Measurements from ENCODE around the gene SIRPG. TPM values are rescaled to one million over a fixed set of nuclear protein-coding genes. Genes with fewer than 3 reads are reported as not detected.
A peak's percentile ranks its signal among the peaks of the same experiment; 100 is the strongest.

SIRPG gene
- total and polyA plus RNA-seq, 5 experiments from 2014 or later: 47.5 to 246 (median 165) TPM

DNA sequence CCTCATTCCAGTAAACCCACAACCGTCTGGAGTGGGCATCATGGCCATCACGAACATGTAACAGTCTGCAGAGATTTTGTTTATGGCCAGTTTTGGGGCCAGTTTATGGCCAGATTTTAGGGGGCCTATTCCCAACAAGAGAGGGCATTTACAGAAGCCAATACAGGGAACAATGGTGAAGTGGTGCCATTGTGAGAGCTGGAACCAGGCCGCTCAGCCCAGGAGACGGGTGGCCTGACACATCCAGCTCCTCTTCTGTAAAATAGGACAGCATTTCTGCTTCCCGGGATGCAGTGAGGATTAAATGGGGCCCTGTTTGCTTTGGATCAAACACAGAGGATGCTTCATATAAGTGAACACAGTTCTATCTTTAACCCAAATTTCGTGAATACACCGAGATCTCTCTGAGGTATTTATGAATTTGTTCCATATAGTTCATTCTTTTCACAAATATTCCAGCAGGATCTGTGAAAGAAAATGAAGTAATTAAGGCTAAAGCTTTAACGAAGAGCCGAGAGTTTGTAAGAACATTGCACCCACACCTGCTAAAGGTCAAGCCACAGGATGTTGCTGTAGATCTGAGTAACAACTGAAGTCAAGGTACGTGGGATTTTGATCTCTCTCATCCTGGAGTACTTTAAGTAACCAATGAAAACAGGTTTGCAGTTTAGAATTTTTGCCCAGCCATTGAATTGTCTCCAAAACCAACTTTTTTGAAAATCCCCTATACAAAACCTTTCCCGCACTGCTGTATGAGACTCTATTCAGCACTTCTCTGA lies 14.5 kb upstream of the SIRPG start:
- H3K4me1 Mint-ChIP-seq: peaks cover 64 to 100% (median 99%) of the 10 kb centered on the region in 4 donors
- peak in 1 of 10 donors; percentile 34 for DNase-seq
- POLR2A ChIA-PET: interaction anchor here (1.2 to 1.4 kb wide), 3 partner anchors 8 to 60 kb away, joined by 3 to 4 read pairs (median 4); no protein-coding TSS in a partner anchor
- peaks cover 0 to 2% (median 0%) of the 10 kb centered on the region in 9 donors for H3K9me3 Mint-ChIP-seq
- H3K27ac Mint-ChIP-seq: peak overlapping the region; percentile 84 to 99 (median 96)
- peak; percentile 50 to 64 for ATAC-seq
- H3K27me3 Mint-ChIP-seq: no peaks in the 10 kb centered on the region
- peak overlapping the region; percentile 21 to 86 (median 71) for H3K4me3 Mint-ChIP-seq
- H3K36me3 Mint-ChIP-seq: peaks cover 0 to 39% (median 26%) of the 10 kb centered on the region in 3 donors

DNA sequence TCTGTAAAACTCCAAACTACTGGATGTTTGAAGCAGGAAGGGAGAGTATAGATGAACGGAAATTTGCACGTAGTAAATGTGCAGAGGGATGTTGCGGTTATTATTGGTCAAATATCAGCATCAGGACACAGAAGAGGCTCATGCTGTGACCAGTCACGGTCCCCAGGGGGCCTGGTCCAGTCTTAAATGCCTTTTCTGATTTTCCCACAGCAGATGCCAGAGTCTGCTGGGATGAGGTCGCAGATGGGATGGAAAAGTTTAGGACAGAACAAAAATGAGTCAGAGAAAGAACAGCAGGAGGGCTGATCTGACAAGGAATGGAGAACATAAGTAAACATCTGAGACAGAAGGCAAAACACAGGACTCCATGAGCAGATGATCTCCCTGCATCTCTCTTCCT lies 11.7 kb upstream of the SIRPG start:
- Mint-ChIP-seq H3K4me3 (peak overlapping the region in 4 of 10 donors; percentile 5 to 63 (median 32)), H3K4me1 (peaks cover 53 to 98% (median 97%) of the 10 kb centered on the region in 4 donors), H3K27me3 (no peaks in the 10 kb centered on the region), H3K27ac (peak overlapping the region; percentile 83 to 99 (median 90)), H3K9me3 (peaks cover 0 to 2% (median 0%) of the 10 kb centered on the region in 9 donors), H3K36me3 (peaks cover 0 to 34% (median 17%) of the 10 kb centered on the region in 3 donors)
- POLR2A ChIA-PET: interaction anchor here (1.5 to 2.0 kb wide), 2 partner anchors 13 to 16 kb away, joined by 5 to 11 read pairs; no protein-coding TSS in a partner anchor
- ATAC-seq: no peak
- no peak for DNase-seq

DNA sequence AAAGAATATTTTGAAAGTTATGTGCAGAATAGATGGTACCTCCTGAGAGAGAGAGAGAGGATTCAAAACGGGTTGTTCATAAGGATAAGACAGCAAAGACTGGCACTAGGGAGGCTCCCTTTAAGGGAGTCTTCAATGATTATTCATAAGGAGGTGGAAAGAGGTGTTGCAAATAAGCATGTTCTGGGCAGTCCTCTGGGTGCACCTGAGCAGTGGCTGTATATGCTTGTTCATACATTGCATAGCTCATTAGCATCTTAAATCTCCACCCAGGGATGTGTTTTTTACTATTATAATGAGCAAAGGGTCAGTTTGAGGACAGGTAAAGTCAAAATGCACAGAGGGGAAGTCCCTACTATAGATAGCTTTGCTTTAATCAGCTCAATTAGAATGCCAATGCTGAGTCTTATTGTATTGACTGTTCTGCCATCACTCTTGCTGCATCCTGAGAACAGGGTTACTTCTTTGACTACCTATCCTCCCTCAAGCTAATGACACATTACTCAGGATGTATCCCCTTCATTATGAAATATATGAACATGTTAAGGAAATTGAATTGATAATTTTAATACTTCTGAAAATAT lies 10.0 kb upstream of the SIRPG start:
- Mint-ChIP-seq H3K4me3 (peak overlapping the region in 8 of 10 donors; percentile 2 to 50 (median 31)), H3K4me1 (peaks cover 55 to 98% (median 97%) of the 10 kb centered on the region in 4 donors), H3K27me3 (no peaks in the 10 kb centered on the region), H3K36me3 (peaks cover 0 to 36% (median 19%) of the 10 kb centered on the region in 3 donors), H3K9me3 (peaks cover 0 to 2% (median 0%) of the 10 kb centered on the region in 9 donors), H3K27ac (peak overlapping the region; percentile 68 to 99 (median 86))
- ATAC-seq (no peak), DNase-seq (no peak)
- POLR2A ChIA-PET: interaction anchor here (0.6 to 6.6 kb wide), 9 partner anchors 10 to 70 kb away, joined by 3 to 60 read pairs (median 5); partner anchors contain the start of gene SIRPG

GRCh38 chr20:1666802-1667201 lies 9.2 kb upstream of the SIRPG start:
- ATAC-seq (no peak), DNase-seq (no peak)
- POLR2A ChIA-PET: interaction anchor here (0.7 to 6.6 kb wide), 9 partner anchors 10 to 1368 kb away, joined by 3 to 60 read pairs (median 4); partner anchors contain the start of gene SIRPG
- Mint-ChIP-seq H3K9me3 (no peaks in the 10 kb centered on the region), H3K4me3 (peak overlapping the region in 8 of 10 donors; percentile 2 to 50 (median 34)), H3K36me3 (peaks cover 0 to 33% (median 20%) of the 10 kb centered on the region in 3 donors), H3K4me1 (peaks cover 56 to 98% (median 97%) of the 10 kb centered on the region in 4 donors), H3K27me3 (no peaks in the 10 kb centered on the region), H3K27ac (peak overlapping the region; percentile 52 to 99 (median 84))

DNA sequence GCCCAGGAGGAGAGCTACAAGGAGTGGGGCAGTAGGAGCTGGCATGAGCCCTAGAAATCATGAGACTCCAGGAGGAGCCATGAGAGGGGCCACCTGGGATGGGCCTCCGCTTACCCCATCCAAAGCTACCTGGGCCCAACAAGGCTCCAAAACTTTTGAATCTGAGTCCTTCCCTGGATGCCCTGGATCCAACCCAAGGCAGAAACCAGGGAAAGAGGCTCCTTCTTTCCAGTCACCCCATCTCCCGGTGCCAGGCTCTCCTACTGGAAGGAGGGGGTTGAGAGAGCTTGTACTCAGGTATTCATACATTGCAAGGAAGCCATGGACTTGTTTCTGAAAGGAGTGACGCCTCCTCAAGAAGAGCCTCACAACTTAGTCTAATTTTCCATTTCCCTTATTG lies 7.8 kb upstream of the SIRPG start:
- Mint-ChIP-seq H3K4me1 (peaks cover 57 to 98% (median 97%) of the 10 kb centered on the region in 4 donors), H3K9me3 (no peaks in the 10 kb centered on the region), H3K27ac (peak overlapping the region; percentile 75 to 99 (median 93)), H3K36me3 (peaks cover 0 to 21% (median 11%) of the 10 kb centered on the region in 3 donors), H3K27me3 (no peaks in the 10 kb centered on the region), H3K4me3 (peak overlapping the region; percentile 70 to 99 (median 82))
- POLR2A ChIA-PET: interaction anchor here (0.7 to 6.6 kb wide), 8 partner anchors 8 to 66 kb away, joined by 3 to 60 read pairs (median 8); partner anchors contain the start of gene SIRPG
- peak in 1 of 2 donors; percentile 18 for ATAC-seq
- no peak for DNase-seq

DNA sequence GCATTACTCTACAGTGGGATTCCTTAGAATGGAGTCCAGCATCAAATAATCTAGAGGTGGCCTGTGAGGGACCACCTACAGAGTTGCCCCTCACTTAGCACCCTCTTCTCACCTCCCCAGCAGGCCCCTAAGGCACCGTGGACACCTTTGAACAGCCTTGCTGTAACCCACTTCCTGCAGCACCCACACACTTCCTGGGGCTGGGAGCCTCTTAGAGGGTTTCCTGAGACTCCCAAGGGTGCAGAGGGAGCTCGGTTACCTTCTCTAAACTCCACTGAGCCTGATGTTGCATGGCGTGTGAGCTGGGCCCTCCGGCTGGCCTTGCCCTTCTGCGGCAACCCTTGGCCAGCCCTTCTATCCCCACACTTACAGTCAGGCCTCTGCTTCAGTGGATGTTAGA lies 7.3 kb upstream of the SIRPG start:
- peak overlapping the region; percentile 70 to 99 (median 82) for H3K4me3 Mint-ChIP-seq
- POLR2A ChIA-PET: interaction anchor here (0.7 to 6.6 kb wide), 9 partner anchors 8 to 67 kb away, joined by 3 to 60 read pairs (median 7); partner anchors contain the start of gene SIRPG
- no peaks in the 10 kb centered on the region for H3K27me3 Mint-ChIP-seq
- peak; percentile 43 to 81 (median 64) for DNase-seq
- peak; percentile 74 to 93 for ATAC-seq
- no peaks in the 10 kb centered on the region for H3K9me3 Mint-ChIP-seq
- peaks cover 57 to 98% (median 97%) of the 10 kb centered on the region in 4 donors for H3K4me1 Mint-ChIP-seq
- H3K36me3 Mint-ChIP-seq: peaks cover 0 to 19% (median 11%) of the 10 kb centered on the region in 3 donors
- peak overlapping the region; percentile 75 to 99 (median 93) for H3K27ac Mint-ChIP-seq

DNA sequence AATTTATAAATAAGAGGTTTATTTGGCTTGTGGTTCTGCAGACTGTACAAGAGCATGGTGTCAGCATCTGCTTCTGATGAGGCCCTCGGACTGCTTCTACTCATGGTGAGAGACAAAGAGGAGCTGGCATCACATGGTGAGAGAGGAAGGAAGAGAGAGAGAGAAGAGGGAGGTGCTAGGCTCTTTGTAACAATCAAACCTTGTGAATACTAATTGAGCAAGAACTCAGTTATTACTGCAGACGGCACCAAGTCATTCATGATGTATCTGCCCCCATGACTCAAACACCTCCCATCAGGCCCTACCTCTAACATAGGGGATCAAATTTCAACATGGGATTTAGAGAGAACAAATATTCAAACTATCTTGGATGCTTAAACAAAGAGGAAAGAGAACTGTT lies 6.3 kb upstream of the SIRPG start:
- no peaks in the 10 kb centered on the region for H3K9me3 Mint-ChIP-seq
- POLR2A ChIA-PET: interaction anchor here (0.8 to 6.6 kb wide), 5 partner anchors 8 to 21 kb away, joined by 3 to 60 read pairs (median 9); no protein-coding TSS in a partner anchor
- no peaks in the 10 kb centered on the region for H3K27me3 Mint-ChIP-seq
- H3K4me3 Mint-ChIP-seq: peak overlapping the region; percentile 66 to 99 (median 82)
- peak in 1 of 2 donors; percentile 18 for ATAC-seq
- no peak for DNase-seq
- H3K27ac Mint-ChIP-seq: peak overlapping the region; percentile 75 to 99 (median 93)
- H3K4me1 Mint-ChIP-seq: peaks cover 59 to 98% (median 97%) of the 10 kb centered on the region in 4 donors
- peaks cover 0 to 14% (median 6%) of the 10 kb centered on the region in 3 donors for H3K36me3 Mint-ChIP-seq

DNA sequence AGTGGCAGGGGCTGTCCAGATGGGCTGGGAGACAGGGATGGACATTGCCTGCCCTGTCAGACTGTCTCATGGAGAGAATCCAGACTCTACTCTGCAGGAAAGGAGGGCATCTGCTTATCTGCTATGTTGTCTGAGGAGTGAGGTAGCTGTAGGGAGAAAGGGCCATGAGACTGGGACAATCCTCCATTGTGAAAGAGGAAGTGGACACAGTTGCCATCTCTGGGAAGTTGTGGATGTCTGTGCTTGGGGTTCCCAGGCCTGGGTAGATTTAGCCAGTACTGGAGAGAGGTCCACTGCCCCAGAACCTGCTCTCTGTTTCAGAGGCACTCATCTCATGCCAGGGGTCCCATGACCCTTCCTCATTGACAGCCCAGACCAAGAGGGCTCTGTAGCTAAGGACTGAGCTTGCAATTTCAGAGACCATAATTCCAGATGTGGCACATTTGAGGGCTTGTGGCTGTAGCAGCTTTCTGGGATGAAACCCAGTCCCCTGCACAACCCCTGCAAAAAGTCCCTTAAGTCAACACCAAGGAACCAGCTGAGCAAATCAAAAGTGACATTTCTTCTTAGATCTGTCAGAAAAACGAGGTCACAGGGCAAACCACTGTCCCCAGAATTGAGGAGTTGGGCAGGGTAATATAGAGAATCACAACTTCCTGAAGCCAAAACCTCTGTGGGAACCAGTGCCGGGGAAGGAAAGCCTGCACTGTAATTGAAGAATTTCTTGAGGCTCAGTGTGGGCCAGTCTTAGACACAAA lies 4.1 kb upstream of the SIRPG start:
- DNase-seq (no peak), ATAC-seq (peak in 1 of 2 donors; percentile 28)
- H3K27me3 Mint-ChIP-seq: no peaks in the 10 kb centered on the region
- H3K36me3 Mint-ChIP-seq: peaks cover 0 to 10% (median 3%) of the 10 kb centered on the region in 3 donors
- POLR2A ChIA-PET: interaction anchor here (0.6 to 1.9 kb wide), 4 partner anchors 10 to 39 kb away, joined by 3 to 6 read pairs (median 4); no protein-coding TSS in a partner anchor
- peak overlapping the region; percentile 25 to 99 (median 68) for H3K4me3 Mint-ChIP-seq
- H3K27ac Mint-ChIP-seq: peak overlapping the region; percentile 75 to 99 (median 93)
- H3K9me3 Mint-ChIP-seq: no peaks in the 10 kb centered on the region
- peaks cover 66 to 98% (median 97%) of the 10 kb centered on the region in 4 donors for H3K4me1 Mint-ChIP-seq

DNA sequence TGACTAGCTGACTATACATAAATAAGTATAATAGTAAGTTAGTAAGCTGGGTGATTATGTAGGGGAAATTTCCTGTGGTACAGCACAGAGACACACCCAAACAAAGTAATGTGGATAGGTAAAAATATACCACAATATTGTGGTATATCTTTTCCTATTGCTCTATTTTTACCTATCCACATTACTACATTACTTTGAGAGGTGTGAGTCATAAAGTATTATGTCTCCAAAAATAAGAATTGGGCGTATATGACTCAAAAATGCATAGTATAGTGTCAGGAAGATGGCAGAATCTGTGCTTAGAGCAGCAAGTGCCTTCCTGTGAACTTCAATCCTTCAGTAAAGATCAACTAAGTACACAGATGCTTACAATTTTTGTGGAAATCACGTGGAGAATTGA lies 2.7 kb upstream of the SIRPG start:
- Mint-ChIP-seq H3K4me1 (peaks cover 68 to 97% (median 93%) of the 10 kb centered on the region in 4 donors), H3K27me3 (no peaks in the 10 kb centered on the region), H3K9me3 (no peaks in the 10 kb centered on the region), H3K36me3 (peaks cover 0 to 10% (median 3%) of the 10 kb centered on the region in 3 donors), H3K27ac (peak overlapping the region; percentile 83 to 99 (median 92)), H3K4me3 (peak overlapping the region in 9 of 10 donors; percentile 57 to 99 (median 77))
- ATAC-seq (peak in 1 of 2 donors; percentile 35), DNase-seq (no peak)
- POLR2A ChIA-PET: interaction anchor here (1.6 to 1.8 kb wide), 3 partner anchors 9 to 16 kb away, joined by 5 to 7 read pairs (median 5); no protein-coding TSS in a partner anchor

GRCh38 chr20:1656844-1657243 lies 735 bp downstream of the SIRPG start:
- ATAC-seq: peak; percentile 18 to 25
- POLR2A ChIA-PET: interaction anchor here (0.6 to 2.5 kb wide), 8 partner anchors 9 to 78 kb away, joined by 3 to 19 read pairs (median 4); no protein-coding TSS in a partner anchor
- Mint-ChIP-seq H3K4me3 (peak overlapping the region; percentile 83 to 99 (median 90)), H3K36me3 (peaks cover 14 to 28% (median 23%) of the 10 kb centered on the region in 3 donors), H3K27me3 (no peaks in the 10 kb centered on the region), H3K9me3 (peaks cover 0 to 14% (median 5%) of the 10 kb centered on the region in 9 donors), H3K27ac (peak overlapping the region; percentile 85 to 99 (median 93)), H3K4me1 (peaks cover 61 to 94% (median 90%) of the 10 kb centered on the region in 4 donors)
- DNase-seq: no peak

- Mint-ChIP-seq H3K27me3 (no peaks in the 10 kb centered on the region), H3K27ac (peak overlapping the region; percentile 24 to 94 (median 89)), H3K4me3 (peak overlapping the region; percentile 70 to 91 (median 84)), H3K9me3 (peaks cover 0 to 14% (median 5%) of the 10 kb centered on the region in 9 donors), H3K36me3 (peaks cover 14 to 35% (median 34%) of the 10 kb centered on the region in 3 donors), H3K4me1 (peaks cover 61 to 94% (median 90%) of the 10 kb centered on the region in 4 donors)
- DNase-seq (peak in 3 of 10 donors; percentile 49 to 58 (median 56)), ATAC-seq (peak; percentile 15 to 46)
- POLR2A ChIA-PET: interaction anchor here (0.7 to 2.2 kb wide), 4 partner anchors 10 to 32 kb away, joined by 3 to 5 read pairs (median 4); no protein-coding TSS in a partner anchor
These were observed 2.6 kb downstream of the SIRPG start for GRCh38 chr20:1654996-1655395.
